Stimulated activated CD8-positive, alpha-beta memory T cell treated with anti-CD3 and anti-CD28 coated beads, Interleukin-7, amount 100 ng/mL, for 48 hours (primary cell): ENCODE data around the gene IFNA17.
"Not testable (repeated sequence)": the region's sequence is repeated elsewhere in the genome, so short reads cannot be mapped to it uniquely, and the experiment has no call there.

Experiments used
- DNase-seq, 2 donors: peaks; one replicate each; pipeline ENCODE4 v3.0.0-alpha.2; 2020; ENCODE audit warnings: low read depth in 1 of 2; ENCODE audit errors: extremely low read depth in 1 of 2

IFNA17 gene

GRCh38 chr9:21228122-21228521 lies at the start of gene IFNA17:
TSS of gene IFNA17 (minus strand) at chr9:21228222. CDS start at chr9:21228173, 49 bp downstream.
- no peak for DNase-seq

- DNase-seq: no peak
Observed at GRCh38 chr9:21268347-21268657, 40.3 kb upstream of the IFNA17 start.

GRCh38 chr9:21267485-21268346 lies 39.7 kb upstream of the IFNA17 start:
- no peak for DNase-seq

- no peak for DNase-seq
Observed at GRCh38 chr9:21266733-21267484, 38.9 kb upstream of the IFNA17 start.

- DNase-seq: no peak
Observed at GRCh38 chr9:21265421-21266189, 37.6 kb upstream of the IFNA17 start.

GRCh38 chr9:21255538-21256212 lies 27.7 kb upstream of the IFNA17 start:
- DNase-seq: no peak

GRCh38 chr9:21252721-21253547 lies 24.9 kb upstream of the IFNA17 start:
- no peak for DNase-seq

GRCh38 chr9:21251638-21252037 lies 23.6 kb upstream of the IFNA17 start:
- DNase-seq: no peak

GRCh38 chr9:21251190-21251589 lies 23.2 kb upstream of the IFNA17 start:
- DNase-seq: no peak

GRCh38 chr9:21244836-21245235 lies 16.8 kb upstream of the IFNA17 start:
- no peak for DNase-seq

- no peak for DNase-seq
Observed at GRCh38 chr9:21239911-21240310, 11.9 kb upstream of the IFNA17 start, which contains the start of gene IFNA14. TSS of gene IFNA14 (minus strand) at chr9:21240005. CDS start at chr9:21239935, 70 bp downstream.

- DNase-seq: not testable (repeated sequence)
Observed at GRCh38 chr9:21236360-21236714, 8.3 kb upstream of the IFNA17 start.

- DNase-seq: not testable (repeated sequence)
Observed at GRCh38 chr9:21235468-21236359, 7.7 kb upstream of the IFNA17 start.

GRCh38 chr9:21234153-21234687 lies 6.2 kb upstream of the IFNA17 start:
- DNase-seq: no peak

- DNase-seq: no peak
Observed at GRCh38 chr9:21233258-21233657, 5.2 kb upstream of the IFNA17 start.

- not testable (repeated sequence) for DNase-seq
Observed at GRCh38 chr9:21217211-21217610, 10.8 kb downstream of the IFNA17 start, which contains the start of gene IFNA16. TSS of gene IFNA16 (minus strand) at chr9:21217311. CDS start at chr9:21217305, 6 bp downstream.

- not testable (repeated sequence) for DNase-seq
Observed at GRCh38 chr9:21213411-21214326, 14.4 kb downstream of the IFNA17 start.
